GM13977 (cell line): ENCODE data around the gene ZFYVE21.

Experiments used
- DNase-seq: peaks from one replicate; pipeline ENCODE4 v3.0.0; 2012; ENCODE audit warnings: low spot score
- in situ Hi-C: fragments of 300-500 bp; cut with MboI; formaldehyde crosslinking; loops from one replicate; pipeline ENCODE4 v1.12.0; 2022; ENCODE audit warnings: low sequenced_read_pairs, low pct_unique_long_range_greater_than_20kb, mixed read lengths, inconsistent platforms; ENCODE audit not compliant: unreplicated experiment
- TF ChIP-seq, protein P1 (sequence below): IDR thresholded peaks from 2 replicates; pipeline ENCODE4 v1.5.1; 2012; ENCODE audit warnings: mild to moderate bottlenecking, control low read depth; ENCODE audit not compliant: insufficient read depth; ENCODE audit errors: extremely low read depth, missing control alignments

Gene ZFYVE21

DNA sequence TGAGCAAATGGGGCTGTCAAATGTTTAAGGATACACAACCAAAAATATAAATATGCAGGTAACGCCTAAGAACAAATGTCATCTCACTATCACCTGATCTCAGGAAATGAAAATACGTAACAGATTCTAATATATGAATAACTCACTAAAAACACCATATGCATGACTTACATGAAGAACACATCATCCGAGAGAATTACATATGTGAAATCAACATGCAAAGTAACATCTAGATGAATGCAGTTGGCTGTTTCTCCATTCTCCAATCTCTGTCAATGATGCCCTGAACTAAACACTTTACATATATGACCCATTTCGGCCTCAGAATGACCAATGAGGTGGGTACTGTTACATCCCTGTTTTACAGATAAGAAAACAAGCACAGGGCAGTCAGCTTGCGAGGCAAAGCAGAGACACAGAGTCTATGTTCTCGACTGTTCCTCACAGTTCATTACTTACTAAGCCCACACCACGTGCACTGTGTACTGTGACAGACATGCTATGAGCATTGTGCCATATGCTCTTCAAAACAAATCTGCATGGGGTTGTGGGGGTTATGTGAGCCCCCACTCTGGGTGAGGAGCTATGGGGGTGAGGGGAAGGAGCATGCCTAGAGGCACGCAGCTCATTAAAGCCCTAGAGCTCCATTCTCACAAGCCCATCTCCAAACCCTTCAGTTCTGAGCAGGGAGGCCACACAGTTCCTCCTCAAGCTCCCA is 42.6 kb downstream of the ZFYVE21 start:
- TF ChIP-seq, protein P1, sequence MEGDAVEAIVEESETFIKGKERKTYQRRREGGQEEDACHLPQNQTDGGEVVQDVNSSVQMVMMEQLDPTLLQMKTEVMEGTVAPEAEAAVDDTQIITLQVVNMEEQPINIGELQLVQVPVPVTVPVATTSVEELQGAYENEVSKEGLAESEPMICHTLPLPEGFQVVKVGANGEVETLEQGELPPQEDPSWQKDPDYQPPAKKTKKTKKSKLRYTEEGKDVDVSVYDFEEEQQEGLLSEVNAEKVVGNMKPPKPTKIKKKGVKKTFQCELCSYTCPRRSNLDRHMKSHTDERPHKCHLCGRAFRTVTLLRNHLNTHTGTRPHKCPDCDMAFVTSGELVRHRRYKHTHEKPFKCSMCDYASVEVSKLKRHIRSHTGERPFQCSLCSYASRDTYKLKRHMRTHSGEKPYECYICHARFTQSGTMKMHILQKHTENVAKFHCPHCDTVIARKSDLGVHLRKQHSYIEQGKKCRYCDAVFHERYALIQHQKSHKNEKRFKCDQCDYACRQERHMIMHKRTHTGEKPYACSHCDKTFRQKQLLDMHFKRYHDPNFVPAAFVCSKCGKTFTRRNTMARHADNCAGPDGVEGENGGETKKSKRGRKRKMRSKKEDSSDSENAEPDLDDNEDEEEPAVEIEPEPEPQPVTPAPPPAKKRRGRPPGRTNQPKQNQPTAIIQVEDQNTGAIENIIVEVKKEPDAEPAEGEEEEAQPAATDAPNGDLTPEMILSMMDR: no peak
- in situ Hi-C loops: no loop called here
- no peak for DNase-seq

DNA sequence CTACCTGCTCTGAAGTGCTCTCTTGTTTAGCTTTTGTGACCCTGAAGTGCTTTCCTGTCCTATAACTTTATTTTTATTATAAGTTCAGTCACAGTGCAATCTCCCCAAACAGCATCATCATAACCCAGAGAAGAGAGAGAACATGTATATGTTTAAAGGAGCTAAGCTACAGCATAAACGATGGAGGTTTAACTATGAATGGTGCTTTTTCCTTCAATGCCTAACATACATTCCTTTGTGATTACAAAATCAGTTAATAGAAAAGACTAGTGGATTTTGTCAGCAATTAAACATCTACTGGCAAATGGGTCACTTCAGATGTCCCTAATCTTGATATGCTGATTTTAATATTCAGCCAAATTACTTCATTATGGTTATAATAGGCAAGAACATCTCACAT is 46.4 kb downstream of the ZFYVE21 start:
- no peak for DNase-seq
- in situ Hi-C loops: no loop called here
- TF ChIP-seq, protein P1: no peak

DNA sequence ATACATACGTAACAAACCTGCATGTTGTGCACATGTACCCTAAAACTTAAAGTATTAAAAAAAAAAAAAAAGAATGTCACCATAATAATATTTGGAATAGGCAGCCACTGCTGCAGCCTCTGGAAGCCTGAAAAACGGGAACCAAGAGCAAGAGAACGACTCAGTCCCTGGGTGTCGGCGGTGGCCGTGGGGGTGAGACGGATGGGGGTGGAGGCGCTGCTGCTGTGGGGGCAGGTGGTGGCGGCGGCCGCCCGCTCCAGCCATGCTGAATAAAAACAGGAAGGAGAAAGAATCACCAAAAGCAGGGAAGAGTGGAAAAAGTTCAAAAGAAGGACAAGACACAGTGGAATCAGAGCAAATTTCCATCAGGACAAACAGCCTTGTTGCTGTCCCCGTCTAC is 46.9 kb downstream of the ZFYVE21 start:
- DNase-seq: no peak
- TF ChIP-seq, protein P1: no peak
- in situ Hi-C loops: no loop called here

DNA sequence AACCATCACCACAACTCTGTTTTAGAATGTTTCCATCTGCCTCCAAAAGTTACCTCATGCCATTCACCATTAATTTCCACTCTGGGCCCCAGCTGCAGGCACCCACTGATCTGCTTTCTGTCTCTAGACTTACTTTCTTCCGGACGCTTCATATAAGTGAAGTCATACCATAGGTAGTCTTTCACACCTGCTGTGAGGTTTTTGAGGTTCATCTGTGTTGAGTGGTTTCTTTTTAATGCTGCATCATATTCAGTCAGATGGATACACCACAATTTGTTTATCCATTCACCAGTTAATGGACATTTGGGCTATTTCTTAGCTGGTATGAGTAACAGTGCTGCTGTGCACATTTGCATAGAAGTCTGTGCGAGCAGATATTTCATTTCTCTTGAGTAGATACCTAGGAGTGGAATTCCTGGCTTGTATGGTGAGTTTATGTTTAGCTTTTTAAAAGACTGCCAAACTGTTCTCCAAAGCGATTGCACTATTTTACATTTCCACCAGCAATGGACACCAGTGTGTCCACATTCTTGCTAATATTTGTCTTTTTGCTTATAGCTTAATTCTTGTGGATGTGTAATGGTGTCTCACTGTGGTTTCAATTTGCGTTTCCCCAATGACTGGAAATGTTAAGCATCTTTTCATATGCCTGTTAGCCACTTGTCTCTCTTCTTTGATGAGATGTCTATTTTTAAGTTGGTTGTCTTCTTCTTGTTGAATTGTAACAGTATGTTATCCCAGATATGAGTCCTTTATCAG is 48.3 kb downstream of the ZFYVE21 start:
- in situ Hi-C loops: no loop called here
- peak; percentile 57 for DNase-seq
- TF ChIP-seq, protein P1: no peak

DNA sequence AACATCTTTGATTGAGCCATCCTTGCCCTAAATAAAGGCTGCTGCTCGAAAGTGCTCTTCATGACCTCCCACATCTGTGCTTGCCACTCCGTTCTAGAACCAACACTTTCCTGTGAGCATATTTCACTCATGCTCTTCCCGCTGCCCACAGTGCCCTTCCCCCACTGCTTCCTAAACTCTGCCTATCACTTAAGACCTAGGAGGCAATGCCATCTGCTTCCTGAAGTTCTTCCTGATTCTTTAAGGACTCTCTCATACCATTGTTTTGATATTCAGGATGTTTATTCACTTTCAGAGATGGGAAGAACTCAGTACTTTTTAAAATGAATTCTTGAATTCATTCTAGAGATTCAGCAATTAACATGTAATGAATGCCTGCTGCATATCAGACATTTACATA is 49.9 kb downstream of the ZFYVE21 start:
- in situ Hi-C loops: no loop called here

DNA sequence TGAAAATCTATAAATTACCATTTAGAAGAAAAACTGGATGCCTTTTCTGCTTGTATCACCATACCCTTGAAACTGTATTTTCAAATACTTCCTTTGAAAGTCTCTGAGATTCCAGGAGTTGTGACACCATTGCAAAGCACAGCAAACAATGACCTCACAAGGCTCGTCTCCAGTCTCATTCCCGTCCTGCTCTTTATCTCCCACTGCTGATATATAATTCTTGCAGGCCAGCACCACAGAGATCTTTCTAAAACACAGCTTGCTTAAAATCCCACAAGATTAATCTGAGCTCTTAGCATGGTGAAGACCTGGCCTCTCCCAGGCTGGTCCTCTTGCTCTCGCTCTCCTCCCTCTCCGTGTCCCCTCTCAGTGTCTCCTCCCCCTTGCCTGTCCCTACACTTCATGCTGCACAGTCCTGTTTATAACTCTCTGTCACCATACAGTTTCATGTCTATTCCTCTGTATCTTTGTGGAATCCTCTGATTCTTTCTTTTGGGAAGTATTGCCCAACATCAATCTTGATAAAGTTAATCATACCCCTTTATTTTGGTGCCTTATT is 51.8 kb downstream of the ZFYVE21 start:
- TF ChIP-seq, protein P1: no peak
- in situ Hi-C loops: no loop called here
- no peak for DNase-seq

More for the DNA sequence above, 49.9 kb downstream of the ZFYVE21 start:
- no peak for DNase-seq
- TF ChIP-seq, protein P1: no peak
